WTC11 (cell line): Measurements from ENCODE around the gene ZNF431. TPM values are rescaled to one million over a fixed set of nuclear protein-coding genes. Genes with fewer than 3 reads are reported as not detected.
A peak's percentile ranks its signal among the peaks of the same experiment; 100 is the strongest.

Experiments used
- ATAC-seq: fragments of 200-7000 bp; cut with Tn5 transposase; 2 replicates; pipeline ENCODE4 v1.10.0; 2021; ENCODE audit warnings: mild to moderate bottlenecking, moderate library complexity
- CTCF ChIA-PET: fragments of 300-600 bp; sonication (Branson Sonifier 250); formaldehyde crosslinking; loops from one replicate; lab custom pipeline; 2021; ENCODE audit warnings: antibody characterized with exemption; lab: Charles Lee
- POLR2A ChIA-PET: fragments of 350-600 bp; sonication (Branson Sonifier 250); formaldehyde crosslinking; loops from one replicate; lab custom pipeline; 2021; ENCODE audit warnings: antibody characterized with exemption; lab: Charles Lee
- DNase-seq: peaks from one replicate; pipeline ENCODE4 v3.0.0; 2021; ENCODE audit warnings: low spot score
- H3K27ac Mint-ChIP-seq: 2 replicates; pipeline ENCODE4 v1.8.0; 2021; ENCODE audit warnings: mixed read lengths
- H3K27me3 Mint-ChIP-seq: 2 replicates; pipeline ENCODE4 v1.8.0; 2021; ENCODE audit warnings: low read depth, mild to moderate bottlenecking, moderate library complexity, mixed read lengths
- H3K36me3 Mint-ChIP-seq: 2 replicates; pipeline ENCODE4 v1.8.0; 2021; ENCODE audit warnings: mixed read lengths
- H3K4me1 Mint-ChIP-seq: 2 replicates; pipeline ENCODE4 v1.8.0; 2022; ENCODE audit warnings: mixed read lengths
- H3K4me3 Mint-ChIP-seq: 2 replicates; pipeline ENCODE4 v1.8.0; 2021; ENCODE audit warnings: mild to moderate bottlenecking, moderate library complexity, mixed read lengths
- H3K9me3 Mint-ChIP-seq: 2 replicates; pipeline ENCODE4 v1.8.0; 2021; ENCODE audit warnings: mixed read lengths
- AFF4 ChIP-seq: sonication (generic); formaldehyde crosslinking; IDR thresholded peaks from 2 replicates; pipeline ENCODE4 v1.8.1; 2023; ENCODE audit warnings: mild to moderate bottlenecking, missing genetic modification reagents, borderline replicate concordance
- CTCF ChIP-seq: fragments of 200-600 bp; IDR thresholded peaks from 2 replicates; pipeline ENCODE4 v1.8.0; 2022; ENCODE audit warnings: antibody characterized with exemption
- E2F4 ChIP-seq: sonication (generic); formaldehyde crosslinking; IDR thresholded peaks from 2 replicates; pipeline ENCODE4 v1.8.1; 2022; ENCODE audit warnings: low read depth, mild to moderate bottlenecking, moderate library complexity, missing genetic modification reagents, borderline replicate concordance
- EMX1 ChIP-seq: fragments of 250-450 bp; sonication (Bioruptor Pico); IDR thresholded peaks from 2 replicates; pipeline ENCODE4 v1.8.0; 2021; ENCODE audit warnings: mild to moderate bottlenecking
- GTF2I ChIP-seq: fragments of 250-450 bp; sonication (Bioruptor Pico); conservative IDR thresholded peaks from 2 replicates; pipeline ENCODE4 v1.4.0; 2021; ENCODE audit warnings: mild to moderate bottlenecking
- MLX ChIP-seq: sonication (generic); formaldehyde crosslinking; IDR thresholded peaks from 2 replicates; pipeline ENCODE4 v1.8.1; 2023; ENCODE audit warnings: mild to moderate bottlenecking, missing genetic modification reagents, moderate library complexity
- MXD4 ChIP-seq: fragments of 250-450 bp; sonication (Bioruptor Pico); IDR thresholded peaks from 2 replicates; pipeline ENCODE4 v1.8.0; 2021; ENCODE audit warnings: mild to moderate bottlenecking, moderate library complexity, borderline replicate concordance
- TCF7 ChIP-seq: sonication (generic); formaldehyde crosslinking; IDR thresholded peaks from 2 replicates; pipeline ENCODE4 v1.8.0; 2022; ENCODE audit warnings: mild to moderate bottlenecking, low read depth, missing genetic modification reagents, moderate library complexity
- ZNF138 ChIP-seq: sonication (generic); formaldehyde crosslinking; conservative IDR thresholded peaks from 2 replicates; pipeline ENCODE4 v1.8.1; 2022; ENCODE audit warnings: mild to moderate bottlenecking, moderate library complexity, missing genetic modification reagents
- ZNF281 ChIP-seq: sonication (generic); formaldehyde crosslinking; IDR thresholded peaks from 2 replicates; pipeline ENCODE4 v1.8.0; 2023; ENCODE audit warnings: mild to moderate bottlenecking, missing genetic modification reagents
- ZNF416 ChIP-seq: fragments of 250-450 bp; sonication (Bioruptor Pico); IDR thresholded peaks from 2 replicates; pipeline ENCODE4 v1.9.0; 2021; ENCODE audit warnings: mild to moderate bottlenecking, inconsistent platforms
- ZNF423 ChIP-seq: fragments of 250-450 bp; sonication (Bioruptor Pico); IDR thresholded peaks from 2 replicates; pipeline ENCODE4 v2.1.2; 2022; ENCODE audit warnings: mild to moderate bottlenecking, moderate library complexity
- total RNA-seq: library from RNA; stranded (reverse); gene quantifications from 3 replicates; pipeline ENCODE4 v1.2.3, GENCODE V29; 2021

Gene ZNF431
- total RNA-seq, 1 experiment from 2014 or later: 42.1 TPM

- TF ChIP-seq AFF4 (CRISPR knock-in tag) (no peak), TCF7 (CRISPR knock-in tag) (no peak), MLX (CRISPR knock-in tag) (no peak)
Measured at GRCh38 chr19:21197590-21198295, 55.9 kb downstream of the ZNF431 start (continued).

GRCh38 chr19:21202865-21203494 is 61.1 kb downstream of the ZNF431 start:
- H3K36me3 Mint-ChIP-seq: peaks cover 28% of the 10 kb centered on the region
- ChIA-PET POLR2A (interaction anchor here (1.0 kb wide), 1 partner anchor 40 kb away, joined by 3 read pairs; no protein-coding TSS in a partner anchor), CTCF (interaction anchor here (0.5 to 2.0 kb wide), 11 partner anchors 10 to 638 kb away, joined by 3 to 26 read pairs (median 3); partner anchors contain the start of gene ZNF737)
- TF ChIP-seq ZNF281: no peak
- peak; percentile 76 for TF ChIP-seq CTCF
- ATAC-seq: peak; percentile 97
- H3K4me1 Mint-ChIP-seq: peaks cover 2% of the 10 kb centered on the region; the same call in 1 of the 2 replicates
- no peak overlapping the region for H3K27ac Mint-ChIP-seq
- peak; percentile 34 for DNase-seq
- H3K9me3 Mint-ChIP-seq: peaks cover 36% of the 10 kb centered on the region
- peaks cover 9% of the 10 kb centered on the region for H3K27me3 Mint-ChIP-seq
- no peak overlapping the region for H3K4me3 Mint-ChIP-seq

- no peak overlapping the region; the same call in 1 of the 2 replicates for H3K27ac Mint-ChIP-seq
- POLR2A ChIA-PET: no interaction called here
- ATAC-seq (no peak), DNase-seq (no peak)
- peaks cover 25% of the 10 kb centered on the region for H3K27me3 Mint-ChIP-seq
- no peak overlapping the region for H3K4me3 Mint-ChIP-seq
- CTCF ChIA-PET: interaction anchor here (1.0 to 1.1 kb wide), 2 partner anchors 46 to 47 kb away, joined by 4 read pairs; no protein-coding TSS in a partner anchor
- H3K36me3 Mint-ChIP-seq: peaks cover 41% of the 10 kb centered on the region
- no peak for TF ChIP-seq GTF2I (CRISPR knock-in tag)
- TF ChIP-seq ZNF416 (CRISPR knock-in tag): no peak
- no peak for TF ChIP-seq ZNF423 (CRISPR knock-in tag)
- TF ChIP-seq MXD4 (CRISPR knock-in tag): no peak
- no peak for TF ChIP-seq ZNF138 (CRISPR knock-in tag)
- TF ChIP-seq EMX1 (CRISPR knock-in tag): no peak
- no peak for TF ChIP-seq E2F4
- peaks cover 45% of the 10 kb centered on the region for H3K9me3 Mint-ChIP-seq
- peaks cover 14% of the 10 kb centered on the region for H3K4me1 Mint-ChIP-seq
Measured at GRCh38 chr19:21210037-21210621, 68.3 kb downstream of the ZNF431 start.
